Measurements from ENCODE around the gene NUDT1.

The NUDT1 gene

DNA sequence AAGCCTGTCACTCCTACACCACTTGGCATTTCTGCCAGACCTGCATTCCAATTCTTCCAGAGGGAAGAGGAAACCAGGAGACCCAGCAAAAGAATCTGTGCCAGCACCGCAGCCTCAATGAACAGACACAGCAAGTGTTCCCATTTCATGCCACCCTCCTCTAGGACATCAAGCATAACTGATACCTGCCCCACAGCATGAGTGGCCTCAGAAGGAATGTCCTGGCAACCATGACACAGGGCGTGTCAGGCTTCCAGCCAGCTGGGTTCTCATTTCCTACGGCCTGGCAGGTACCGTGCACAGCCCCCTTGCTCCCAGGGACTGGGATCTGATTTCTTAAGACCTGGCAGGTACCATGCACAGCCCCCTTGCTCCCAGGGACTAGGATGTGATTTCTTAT lies 17.1 kb upstream of the NUDT1 start:
- no peak for DNase-seq

DNA sequence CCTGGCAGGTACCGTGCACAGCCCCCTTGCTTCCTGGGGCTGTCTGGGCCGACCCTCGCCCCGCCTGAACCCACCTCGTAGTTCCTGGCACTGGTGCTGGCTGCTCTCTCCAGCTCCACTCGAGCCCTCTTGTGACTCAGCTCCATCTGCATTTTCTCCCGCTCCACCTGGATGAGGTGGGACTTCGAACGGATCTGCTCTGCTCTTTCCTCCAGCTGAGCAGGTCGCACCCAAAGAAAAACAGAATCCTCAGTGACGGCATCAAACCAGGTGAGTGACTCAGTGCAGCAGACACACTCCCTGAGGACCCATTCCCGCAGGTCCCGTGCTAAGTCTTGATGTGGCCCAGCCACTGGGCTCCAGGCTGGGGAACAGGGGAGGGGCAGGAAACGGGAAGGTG lies 16.7 kb upstream of the NUDT1 start:
- no peak for DNase-seq

DNA sequence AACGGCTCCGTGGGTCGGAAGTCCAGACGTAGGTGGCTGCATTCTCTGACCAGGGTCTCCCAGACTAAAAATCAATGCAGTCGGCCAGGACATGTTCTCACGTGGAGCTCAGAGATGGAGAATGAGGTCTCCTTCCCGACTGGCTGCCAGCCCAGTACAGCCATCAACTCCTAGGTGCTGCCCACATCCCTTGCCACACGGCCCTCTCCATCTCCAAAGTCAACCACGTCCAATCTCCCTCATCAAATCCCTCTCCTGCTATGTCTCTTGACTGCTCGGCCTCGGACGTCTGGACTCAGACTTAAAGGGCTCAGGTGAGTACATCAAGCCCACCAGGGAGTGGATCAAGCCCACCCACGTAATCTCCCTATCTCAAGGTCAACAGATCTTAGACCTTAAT lies 16.2 kb upstream of the NUDT1 start:
- no peak for DNase-seq

DNA sequence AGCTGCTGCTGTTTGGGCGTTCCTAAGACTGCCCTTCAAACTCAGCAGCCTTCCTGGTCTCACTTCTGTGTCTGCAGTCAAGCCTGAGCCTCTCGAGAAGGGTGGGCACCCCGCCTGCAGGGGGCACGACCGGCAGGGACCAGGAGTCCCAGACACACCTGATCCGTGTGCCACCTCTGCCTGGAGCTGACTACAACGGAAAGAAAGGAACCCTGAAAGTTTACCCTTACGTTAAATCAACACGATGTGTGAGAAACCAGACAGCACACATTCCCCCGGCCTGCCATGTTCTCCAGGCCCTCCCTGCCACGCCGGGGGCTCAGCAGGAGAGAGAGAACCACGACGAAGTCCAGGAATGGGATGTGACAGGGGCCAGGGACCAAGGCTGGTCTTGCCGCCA lies 14.3 kb upstream of the NUDT1 start:
- DNase-seq, result no peak

DNA sequence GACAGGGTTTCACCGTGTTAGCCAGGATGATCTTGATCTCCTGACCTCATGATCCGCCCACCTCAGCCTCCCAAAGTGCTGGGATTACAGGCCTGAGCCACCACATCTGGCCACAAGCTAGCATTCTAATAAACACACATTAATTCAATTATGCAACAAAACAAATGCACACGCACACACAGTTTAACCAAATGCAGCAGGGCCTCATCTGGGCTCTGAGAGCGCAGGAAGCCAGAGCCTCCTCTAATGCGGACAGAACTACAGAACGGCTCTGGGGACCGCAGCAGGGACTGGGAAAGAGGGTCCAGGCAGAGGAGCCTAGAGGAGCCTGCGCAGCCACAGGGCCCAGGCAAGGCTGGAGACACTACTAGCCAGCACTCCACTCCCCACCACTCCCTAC lies 13.1 kb upstream of the NUDT1 start:
- no peak for DNase-seq

DNA sequence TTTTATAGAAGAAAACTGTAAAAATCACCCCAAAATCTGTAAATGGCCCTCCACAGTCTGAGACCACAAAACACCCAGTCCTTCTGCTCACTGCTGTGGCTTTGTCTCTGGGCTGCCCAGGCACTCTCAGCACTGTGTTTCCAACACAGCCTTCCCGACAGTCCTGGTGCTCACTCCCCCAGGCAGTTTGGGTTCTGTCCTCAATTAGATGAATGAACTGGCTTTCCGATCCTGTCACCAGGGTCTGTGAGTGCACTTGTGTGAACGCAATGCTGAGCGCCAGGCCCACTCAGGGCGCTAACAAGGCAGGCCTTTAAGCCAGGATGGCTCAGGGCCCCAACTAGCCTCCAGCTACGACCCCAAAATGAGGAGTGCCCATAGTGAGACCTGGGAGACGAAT lies 12.6 kb upstream of the NUDT1 start:
- DNase-seq, result no peak

DNA sequence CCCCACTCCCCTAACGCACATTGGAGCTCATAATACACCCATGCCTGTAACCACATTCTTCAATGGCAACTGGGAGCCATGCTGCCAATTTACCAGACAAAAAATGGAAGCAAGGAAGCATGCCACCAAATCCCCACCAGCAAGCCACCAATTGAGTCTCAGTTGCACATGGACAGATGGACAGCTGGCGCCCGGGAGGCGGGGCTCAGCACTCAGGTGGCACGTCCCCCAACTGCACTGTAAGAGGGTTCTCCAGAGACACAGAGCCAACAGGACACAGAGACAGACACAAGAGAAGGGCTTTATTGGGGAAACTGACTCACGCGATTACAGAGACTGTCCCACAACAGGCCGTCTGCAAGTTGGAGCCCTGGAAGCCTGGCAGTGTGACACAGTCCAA lies 11.8 kb upstream of the NUDT1 start:
- DNase-seq, result no peak

DNA sequence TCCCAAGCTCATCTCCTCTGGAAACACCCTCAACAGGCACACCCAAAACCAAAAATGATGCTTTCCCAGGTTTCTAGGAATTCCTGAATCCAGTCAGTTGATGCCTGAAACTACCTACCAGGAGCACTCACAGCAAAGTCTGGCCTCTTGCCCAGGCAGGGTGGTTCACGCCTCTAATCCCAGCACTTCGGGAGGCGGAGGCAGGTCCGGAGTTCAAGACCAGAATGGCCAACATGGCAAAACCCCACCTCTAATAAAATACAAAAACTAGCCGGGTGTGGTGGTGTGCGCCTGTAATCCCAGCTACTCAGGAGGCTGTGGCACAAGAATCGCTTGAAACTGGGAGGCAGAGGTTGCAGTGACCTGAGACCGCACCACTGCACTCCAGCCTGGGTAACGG lies 11.1 kb upstream of the NUDT1 start:
- no peak for DNase-seq

DNA sequence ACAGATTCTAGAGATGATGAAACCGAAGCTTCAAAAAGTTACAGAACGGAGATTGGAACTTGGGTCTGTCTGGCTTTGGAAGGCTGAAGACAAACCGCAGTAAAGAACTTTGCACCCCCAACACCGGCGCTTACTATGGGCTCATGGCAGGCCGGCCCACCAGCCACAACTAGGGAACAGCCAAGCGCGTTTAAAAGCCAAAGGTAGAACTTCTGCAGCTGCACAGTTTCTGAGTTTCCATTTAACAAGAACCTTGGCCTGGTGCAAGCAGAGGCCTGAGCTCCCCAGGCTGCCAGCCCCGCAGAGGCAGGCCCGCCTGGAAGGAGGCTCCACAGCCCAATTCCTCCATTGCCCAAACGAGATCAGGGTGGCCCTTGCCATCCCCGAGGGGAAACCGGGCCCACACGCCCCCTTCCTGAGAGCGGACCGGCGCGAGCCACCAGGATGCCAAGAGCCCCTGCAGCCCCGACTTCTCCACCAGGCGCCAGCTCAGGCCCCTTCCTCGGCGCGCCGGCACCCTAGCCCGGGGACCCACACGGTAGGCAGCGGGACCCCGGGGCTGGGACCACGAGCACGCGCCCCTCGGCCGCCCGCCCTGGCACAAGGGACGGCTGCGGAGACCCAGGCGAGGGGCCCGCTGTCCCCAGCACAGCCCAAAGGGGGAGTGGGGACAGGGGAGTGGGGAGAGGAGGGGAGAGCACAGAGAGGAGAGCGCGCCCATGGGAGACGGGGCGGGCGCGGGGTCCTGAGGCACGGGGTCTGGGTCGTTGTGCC lies 9.8 kb upstream of the NUDT1 start:
- DNase-seq, result peak; percentile 24

DNA sequence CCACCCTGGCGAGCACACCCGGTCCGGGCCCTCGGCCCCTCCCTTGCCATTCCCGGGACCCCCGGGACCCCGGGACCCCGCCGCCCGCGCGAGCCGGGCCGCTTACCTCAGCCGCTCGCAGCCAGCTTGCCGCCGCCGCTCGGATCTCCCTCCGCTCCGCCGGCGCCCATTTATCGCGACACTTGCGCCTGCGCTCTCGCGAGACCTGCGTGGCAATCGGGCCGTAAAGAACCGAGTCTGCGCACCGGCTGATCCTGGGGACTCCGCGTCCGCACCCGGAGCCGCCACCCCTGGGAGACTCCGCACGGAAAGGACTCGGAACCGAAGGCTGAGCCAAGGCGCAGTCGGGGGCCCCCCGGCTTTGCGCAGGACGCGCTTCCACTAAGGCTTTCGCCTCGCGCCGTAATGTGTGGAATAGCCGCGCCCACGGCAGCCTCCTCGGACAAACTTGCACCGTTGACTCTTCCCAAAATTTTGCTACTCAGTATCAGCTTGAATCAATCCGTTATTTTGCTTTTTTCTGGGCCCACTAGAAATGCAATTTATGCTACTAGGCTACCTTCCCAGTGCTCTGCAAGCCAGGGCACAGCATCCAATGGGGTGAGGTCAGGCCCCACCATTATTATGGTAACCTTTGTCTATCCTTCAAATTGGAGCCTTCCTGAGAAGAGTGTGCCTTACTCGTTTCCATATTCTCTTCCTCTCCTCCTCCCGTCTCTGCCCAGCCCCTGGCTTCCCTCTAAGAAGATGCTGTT lies 9.1 kb upstream of the NUDT1 start, which contains the start of gene MAD1L1:
MAD1L1 (minus strand) TSS at position 180 of the 755 bp plus-strand sequence. CDS start 2,812 bp downstream, outside the sequence.
- DNase-seq, result peak; percentile 86

DNA sequence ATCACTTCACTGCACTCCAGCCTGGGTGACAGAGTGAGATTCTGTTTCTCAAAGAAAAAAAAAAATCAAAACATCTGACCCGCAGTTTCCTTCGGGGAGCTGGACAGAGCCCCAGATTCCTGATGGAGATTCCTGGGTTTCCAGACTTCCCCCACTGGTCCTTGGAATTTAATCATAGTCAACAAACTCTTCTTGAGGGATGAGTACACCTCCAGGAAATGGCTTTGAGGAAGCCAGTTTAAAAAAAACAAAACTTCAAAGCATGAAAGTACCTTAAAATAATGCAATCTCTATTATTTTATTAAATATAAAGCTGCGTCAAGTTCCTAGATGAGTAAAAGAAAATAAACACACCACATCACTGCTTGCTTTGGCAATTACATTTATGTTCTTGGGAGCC lies 8.1 kb upstream of the NUDT1 start:
- DNase-seq, result no peak

DNA sequence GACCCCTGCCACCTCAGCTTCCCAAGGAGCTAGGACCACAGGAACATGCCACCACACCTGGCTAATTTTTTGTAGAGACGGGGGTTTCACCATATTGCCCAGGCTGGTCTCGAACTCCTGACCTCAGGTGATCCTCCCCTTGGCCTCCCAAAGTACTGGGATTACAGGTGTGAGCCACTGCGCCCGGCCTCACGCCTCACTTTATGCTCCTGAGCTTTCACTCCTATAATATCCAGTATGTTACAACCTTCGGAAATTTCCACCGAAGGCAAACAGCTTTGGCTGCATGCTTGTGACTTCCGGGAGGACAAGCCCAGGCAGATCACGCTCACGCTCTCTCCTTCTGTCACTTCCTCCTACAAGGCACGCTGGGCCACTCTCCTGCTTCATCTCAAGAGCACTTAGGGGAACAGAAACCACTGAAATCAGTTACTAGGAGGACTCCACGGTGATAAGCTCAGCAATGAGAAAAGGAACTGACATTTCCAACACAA lies 4.9 kb upstream of the NUDT1 start:
- DNase-seq, result no peak

DNA sequence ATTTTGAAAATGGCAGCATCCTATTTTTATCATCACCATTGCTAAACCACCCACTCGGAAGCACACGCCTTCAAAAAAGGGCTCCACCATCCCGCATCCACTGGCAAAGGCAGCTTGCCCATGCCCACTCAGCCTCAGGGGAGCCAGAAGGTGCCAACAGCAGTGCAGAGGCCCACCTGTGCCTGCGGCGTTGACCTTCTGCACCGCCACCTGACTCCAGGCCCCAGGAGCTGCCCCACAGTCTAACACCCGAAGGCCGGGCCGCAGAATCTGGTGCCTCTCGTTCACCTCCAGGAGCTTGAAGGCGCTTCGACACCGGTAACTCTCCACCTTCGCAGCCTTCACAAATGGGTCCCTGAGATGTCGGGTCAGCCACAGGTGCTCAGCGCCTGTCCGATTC lies 2.8 kb upstream of the NUDT1 start:
- DNase-seq, result no peak

DNA sequence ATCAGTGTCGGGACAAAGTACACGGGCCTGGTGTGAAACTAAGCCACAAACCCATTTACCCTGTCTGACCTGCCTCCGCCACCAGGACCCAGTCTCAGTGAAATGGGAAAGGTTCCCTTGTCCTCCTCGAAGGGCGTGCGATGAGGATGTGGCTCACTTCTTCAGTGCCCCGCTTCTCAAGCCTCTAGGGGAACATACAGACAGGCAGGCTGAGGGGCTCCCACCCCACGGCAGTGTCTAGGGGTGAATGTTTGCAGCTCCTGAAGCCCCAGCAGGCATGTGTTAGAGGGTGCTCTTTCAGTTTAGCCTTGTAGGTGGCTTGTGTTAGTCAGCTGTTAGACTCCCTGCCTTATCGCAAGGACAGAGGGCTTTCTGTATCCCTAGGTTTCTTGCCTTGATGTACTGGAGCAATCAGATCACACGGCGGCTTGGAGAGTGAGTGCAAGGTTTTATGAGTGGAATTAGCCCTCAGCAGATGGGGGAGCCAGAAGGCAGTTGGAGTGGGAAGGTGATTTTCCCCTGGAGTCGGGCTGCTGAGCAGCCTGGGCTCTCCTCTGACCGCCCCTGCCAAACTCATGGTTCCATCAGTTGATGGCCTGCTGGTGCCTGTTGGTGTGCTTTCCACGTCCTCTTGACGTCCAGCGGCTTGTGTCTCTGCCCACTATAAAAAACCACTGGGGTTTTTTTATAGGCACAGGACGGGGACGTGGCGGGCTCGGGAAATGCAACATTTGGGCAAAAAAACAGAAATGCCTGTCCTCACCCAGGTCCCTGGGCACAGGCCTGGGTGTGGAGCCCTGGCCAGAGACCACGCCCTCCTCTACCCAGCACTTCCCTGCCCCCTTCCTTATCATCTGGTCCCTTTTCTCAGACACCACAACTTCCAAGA lies 759 bp downstream of the NUDT1 start:
- DNase-seq, result no peak

DNA sequence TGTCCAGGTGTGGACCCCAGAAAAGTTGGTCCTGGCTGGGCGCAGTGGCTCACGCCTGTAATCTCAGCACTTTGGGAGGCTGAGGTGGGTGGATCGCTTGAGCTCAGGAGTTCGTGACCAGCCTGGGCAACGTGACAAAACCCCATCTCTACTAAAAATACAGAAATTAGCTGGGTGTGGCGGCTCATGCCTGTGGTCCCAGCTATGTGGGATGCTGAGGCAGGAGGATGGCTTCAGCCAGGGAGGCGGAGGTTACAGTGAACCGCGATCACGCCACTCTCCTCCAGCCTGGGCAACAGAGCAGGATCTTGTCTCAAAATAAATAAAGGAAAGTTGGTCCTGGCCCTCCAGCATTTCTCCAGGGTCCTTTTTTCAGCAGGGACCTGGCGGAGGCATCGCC lies 1.4 kb downstream of the NUDT1 start:
- DNase-seq, result no peak

DNA sequence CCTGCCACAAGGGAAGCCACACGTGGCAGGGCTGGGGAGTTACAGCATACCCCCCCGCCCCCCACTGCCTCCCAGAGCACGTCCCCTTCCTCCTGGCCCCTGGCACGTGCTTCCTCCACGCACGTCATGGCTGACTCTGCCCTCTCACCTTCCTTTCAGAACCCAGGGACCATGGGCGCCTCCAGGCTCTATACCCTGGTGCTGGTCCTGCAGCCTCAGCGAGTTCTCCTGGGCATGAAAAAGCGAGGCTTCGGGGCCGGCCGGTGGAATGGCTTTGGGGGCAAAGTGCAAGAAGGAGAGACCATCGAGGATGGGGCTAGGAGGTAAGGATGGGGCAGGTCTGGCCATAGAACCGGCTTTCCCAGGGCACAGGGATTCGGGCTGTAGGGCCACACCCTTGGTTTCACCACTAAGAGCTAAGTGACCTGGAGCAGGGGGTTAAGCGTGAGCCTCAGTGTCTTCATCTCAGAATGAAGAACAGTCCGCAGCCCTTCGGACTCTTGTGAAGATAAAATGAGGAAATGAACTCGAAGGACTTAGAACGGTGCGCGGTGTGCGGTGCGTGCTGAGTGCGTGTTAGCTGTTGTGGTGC lies 2.5 kb downstream of the NUDT1 start:
- no peak for DNase-seq

DNA sequence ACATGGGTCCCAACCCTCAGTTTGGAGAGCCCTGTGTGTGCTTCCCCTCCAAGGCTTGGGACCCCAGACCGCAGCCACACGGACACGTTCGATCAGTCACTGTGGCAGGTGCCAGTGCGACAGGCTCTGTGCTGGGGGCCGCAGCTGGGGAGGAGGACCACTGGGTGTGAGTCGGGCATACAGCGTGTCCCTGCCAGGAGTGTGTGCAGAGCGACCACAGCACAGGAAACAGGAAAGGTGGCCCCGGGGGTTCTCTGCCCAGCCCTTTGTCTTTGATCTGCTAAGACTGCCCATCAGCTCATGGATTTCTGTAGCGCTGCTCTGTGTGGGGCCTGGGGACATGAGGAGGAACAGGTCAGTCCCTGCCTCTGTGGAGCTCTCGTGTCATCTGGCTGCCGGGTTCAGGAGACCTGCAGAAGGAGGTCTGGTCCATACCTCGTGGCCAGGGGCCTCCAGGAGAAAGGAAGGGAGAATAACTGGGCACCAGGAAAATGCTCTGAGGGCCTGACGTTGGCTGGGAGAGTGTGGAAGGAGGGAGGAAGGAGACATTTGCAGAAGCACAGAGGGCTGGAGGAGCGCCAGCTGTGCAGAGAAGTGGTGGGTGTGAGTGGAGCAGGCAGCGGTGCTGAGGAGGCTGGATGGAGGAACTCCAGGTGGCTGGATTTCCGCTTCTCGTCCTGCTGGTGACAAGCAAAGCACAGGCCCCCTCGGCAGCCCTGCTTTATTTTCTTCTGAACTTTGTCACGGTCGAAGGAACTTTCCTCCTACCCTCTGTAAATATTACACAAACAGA lies 4.1 kb downstream of the NUDT1 start:
- no peak for DNase-seq

DNA sequence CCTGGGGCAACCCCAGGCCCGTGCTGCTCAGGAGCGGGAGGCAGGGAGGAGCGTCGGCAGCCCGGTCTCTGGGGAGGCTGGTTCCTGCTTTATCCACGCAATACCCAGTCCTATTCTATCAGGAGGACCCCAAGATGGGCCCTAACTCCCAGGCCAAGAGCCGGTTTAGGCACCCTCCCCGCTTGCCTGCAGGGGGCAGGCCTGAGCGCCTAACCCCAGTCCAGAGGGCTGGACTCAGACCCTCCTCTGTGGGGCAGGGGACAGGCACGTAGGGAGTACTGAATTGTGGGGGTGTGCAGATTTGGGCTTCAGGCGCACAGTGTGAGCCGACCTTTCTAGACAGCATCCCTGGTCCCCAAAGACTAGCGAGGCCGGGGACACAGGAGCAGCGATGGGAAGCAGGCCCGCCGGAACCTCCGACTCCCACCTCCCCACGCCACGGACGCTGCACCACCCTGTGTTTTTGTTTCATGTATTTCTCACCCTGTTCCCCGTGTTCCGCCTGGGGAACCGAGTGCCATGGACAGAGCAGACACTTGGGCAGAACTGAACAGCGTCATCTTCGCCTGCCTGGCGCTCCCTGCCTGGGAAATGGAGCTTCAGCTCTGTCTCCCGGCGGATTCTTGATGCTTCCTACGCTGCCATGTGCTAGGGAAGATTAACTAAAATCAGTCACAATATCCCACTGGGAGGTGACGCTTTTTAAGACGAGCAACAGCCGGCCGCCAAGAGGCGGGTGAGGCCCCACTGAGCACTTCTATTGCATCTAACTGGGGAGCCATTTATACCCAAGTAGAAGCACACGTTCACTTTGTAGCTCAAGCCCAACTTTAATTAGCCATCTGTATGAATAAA lies 5.3 kb downstream of the NUDT1 start:
- DNase-seq, result peak; percentile 16

DNA sequence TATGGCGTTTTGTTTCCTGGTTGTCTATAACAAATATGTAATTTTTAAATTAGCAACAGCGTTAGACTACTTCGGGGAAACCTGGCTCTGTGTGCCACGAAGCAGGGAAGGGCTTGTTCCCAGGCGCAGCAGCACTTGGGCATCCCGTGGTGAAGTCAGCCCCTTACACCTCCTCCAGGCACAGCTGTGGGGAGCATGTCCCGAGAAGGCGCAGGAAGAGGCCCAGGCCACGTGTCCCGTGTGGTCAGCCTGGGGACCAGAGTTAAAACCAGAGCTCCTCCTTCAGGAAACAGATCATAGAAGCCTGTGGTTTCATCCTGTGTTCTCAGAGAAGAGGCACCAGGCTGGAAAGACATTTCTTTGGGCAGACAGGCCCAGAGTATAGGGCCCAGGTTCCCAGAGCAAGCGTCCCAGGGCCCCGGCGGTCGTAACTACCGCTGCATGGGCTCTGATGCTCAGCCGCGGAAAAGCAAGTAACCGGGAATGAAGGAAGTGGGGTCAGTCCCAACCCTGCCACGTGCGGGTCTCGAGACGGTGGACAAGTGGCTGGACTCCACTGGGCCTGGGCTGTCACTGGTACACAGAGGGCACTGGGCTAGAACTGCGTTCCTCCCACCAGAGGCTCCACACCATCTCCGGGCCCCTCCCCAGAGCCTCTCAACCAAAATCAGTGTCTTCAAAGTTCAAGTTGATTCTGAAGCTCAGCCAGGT lies 7.1 kb downstream of the NUDT1 start:
- no peak for DNase-seq

DNA sequence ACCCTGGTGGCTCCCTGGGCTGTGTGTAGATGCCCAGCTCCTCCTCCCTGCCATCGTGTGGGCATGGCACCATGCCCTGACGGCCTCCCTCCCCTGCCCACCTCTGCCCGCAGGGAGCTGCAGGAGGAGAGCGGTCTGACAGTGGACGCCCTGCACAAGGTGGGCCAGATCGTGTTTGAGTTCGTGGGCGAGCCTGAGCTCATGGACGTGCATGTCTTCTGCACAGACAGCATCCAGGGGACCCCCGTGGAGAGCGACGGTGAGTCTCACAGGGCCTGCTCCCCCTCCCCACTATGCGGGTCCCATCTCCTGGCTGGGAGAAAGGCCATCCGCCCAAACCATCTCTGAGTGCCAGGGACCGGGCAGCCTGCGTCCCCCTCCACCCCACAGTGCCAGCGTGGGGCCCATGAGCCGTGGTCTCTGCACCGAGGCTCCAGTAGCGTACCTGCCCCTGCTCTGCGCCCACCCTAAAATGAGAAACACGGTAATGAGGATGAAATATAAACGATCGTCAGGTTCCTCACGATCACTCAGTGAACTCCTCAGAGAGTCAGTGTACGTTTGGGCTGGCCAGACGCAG lies 7.8 kb downstream of the NUDT1 start:
- no peak for DNase-seq

Measured in stimulated activated CD4-positive, alpha-beta T cell treated with anti-CD3 and anti-CD28 coated beads, Interleukin-12 subunit alpha, Interleukin-12 subunit beta, amount 100 ng/mL, for 4 hours (primary cell).